IPS-20b (cell line): ENCODE results near the gene CIAO2B.
"Not testable (repeated sequence)": the region's sequence is repeated elsewhere in the genome, so short reads cannot be mapped to it uniquely, and the experiment has no call there.

Experiments
- H3K27ac ChIP-seq: one replicate; pipeline ENCODE4 v1.5.1; 2013; ENCODE audit warnings: low read length
- H3K27me3 ChIP-seq: 2 replicates; pipeline ENCODE4 v1.6.1; 2013; ENCODE audit warnings: mild to moderate bottlenecking, low read length, inconsistent platforms; ENCODE audit not compliant: insufficient read depth
- H3K36me3 ChIP-seq: 2 replicates; pipeline ENCODE4 v1.6.1; 2013; ENCODE audit warnings: low read depth, mild to moderate bottlenecking, inconsistent platforms, low read length, moderate library complexity; ENCODE audit not compliant: insufficient read depth
- H3K4me1 ChIP-seq: 2 replicates; pipeline ENCODE4 v1.6.1; 2013; ENCODE audit warnings: mild to moderate bottlenecking, control low read depth, inconsistent platforms, low read length, moderate library complexity; ENCODE audit not compliant: insufficient read depth
- H3K4me3 ChIP-seq: 2 replicates; pipeline ENCODE4 v1.5.1; 2013; ENCODE audit warnings: mild to moderate bottlenecking, low read length, inconsistent platforms
- H3K9ac ChIP-seq: 2 replicates; pipeline ENCODE4 v1.6.1; 2013; ENCODE audit warnings: low read depth, mild to moderate bottlenecking, inconsistent platforms, low read length, moderate library complexity
- H3K9me3 ChIP-seq: 2 replicates; pipeline ENCODE4 v1.6.1; 2013; ENCODE audit warnings: mild to moderate bottlenecking, low read depth, low read length, inconsistent platforms; ENCODE audit not compliant: insufficient read depth

CIAO2B gene

DNA sequence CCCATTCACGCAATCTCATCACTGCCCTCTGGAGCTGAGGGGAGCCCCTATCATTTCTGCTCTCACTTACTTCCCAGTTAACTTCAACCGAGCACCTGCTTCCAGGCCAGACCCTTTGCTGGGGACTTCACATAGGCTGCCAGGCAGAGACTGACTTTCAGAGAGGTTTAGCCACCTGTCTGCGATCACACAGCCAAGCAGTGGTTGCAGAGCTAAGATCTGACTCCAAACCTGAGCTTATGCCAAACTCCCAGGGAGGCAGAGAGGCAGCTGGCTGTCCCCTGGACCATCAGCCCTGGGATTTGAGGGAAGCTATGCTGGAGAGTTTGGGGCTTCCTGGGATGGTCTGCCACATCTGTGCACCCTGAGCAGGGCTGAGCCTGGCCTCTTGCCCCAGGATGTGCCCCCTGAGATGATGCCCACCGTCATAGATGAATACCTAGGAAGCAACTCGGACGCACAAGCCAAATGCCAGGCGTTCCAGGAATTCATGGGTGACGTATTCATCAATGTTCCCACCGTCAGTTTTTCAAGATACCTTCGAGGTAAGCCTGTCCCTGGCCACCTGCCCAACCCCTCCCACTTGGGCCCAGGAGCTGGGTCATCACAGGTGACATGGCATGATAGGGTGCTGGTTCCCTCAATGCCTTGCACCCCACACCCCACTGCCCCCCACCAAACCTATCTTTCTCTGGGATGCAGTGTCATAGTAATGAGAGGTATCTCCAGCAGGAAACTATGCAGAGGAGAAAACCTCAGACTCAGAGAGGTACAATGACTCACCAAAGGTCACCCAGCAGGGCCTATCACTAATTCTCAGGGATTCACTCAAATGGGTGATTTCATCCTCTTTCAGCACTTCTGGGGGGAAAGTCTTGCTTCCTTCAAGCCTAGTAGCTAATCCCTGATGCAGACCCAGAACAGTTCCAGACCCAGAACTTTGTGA is 36.8 kb upstream of the CIAO2B start:
- Histone ChIP-seq H3K9me3 (no peaks in the 10 kb centered on the region), H3K4me1 (no peaks in the 10 kb centered on the region), H3K27ac (no peak overlapping the region), H3K9ac (no peak overlapping the region), H3K4me3 (no peak overlapping the region), H3K36me3 (no peaks in the 10 kb centered on the region), H3K27me3 (no peaks in the 10 kb centered on the region; the same call in 1 of the 2 replicates)

DNA sequence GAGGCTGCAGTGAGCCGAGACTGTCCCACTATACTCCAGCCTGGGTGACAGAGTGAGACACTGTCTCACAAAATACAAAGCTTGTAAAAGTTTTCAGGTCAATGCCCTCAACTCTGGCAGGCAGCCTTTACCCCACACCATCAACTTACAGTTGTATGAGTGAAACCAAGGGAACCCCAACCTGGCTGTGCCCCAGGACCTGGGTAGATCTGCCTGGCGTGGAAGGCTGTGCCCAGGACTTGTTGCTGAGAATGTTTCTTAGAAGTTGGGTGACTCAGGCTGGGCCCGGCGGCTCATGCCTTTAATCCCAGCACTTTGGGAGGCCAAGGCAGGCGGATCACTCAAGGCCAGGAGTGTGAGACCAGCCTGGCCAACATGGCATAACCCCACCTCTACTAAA is 34.6 kb upstream of the CIAO2B start:
- no peaks in the 10 kb centered on the region for H3K4me1 ChIP-seq
- no peak overlapping the region for H3K4me3 ChIP-seq
- H3K27ac ChIP-seq, result no peak overlapping the region
- H3K9me3 ChIP-seq, result no peaks in the 10 kb centered on the region
- no peaks in the 10 kb centered on the region; the same call in 1 of the 2 replicates for H3K27me3 ChIP-seq
- no peaks in the 10 kb centered on the region for H3K36me3 ChIP-seq
- no peak overlapping the region for H3K9ac ChIP-seq

DNA sequence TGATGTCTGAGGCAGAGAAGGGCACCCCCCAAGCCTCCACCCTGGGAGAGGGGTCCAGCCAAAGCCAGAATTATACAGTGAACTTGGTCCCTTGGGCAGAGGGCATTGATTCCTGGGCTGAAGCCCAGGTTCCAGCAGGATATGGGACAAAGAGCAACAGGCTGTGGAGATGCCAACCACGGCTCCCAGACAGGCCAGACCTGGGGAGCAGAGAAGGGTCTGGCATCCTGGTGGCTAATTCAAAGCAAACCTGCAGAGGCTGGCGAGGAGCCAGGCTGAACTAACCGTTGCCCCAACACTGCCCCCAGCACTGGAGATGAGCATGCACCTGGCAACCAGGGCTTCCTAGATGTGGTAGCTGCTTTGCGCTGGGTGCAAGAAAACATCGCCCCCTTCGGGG is 29.8 kb upstream of the CIAO2B start:
- Histone ChIP-seq H3K36me3 (no peaks in the 10 kb centered on the region), H3K9me3 (no peaks in the 10 kb centered on the region), H3K27me3 (no peaks in the 10 kb centered on the region), H3K27ac (no peak overlapping the region), H3K4me3 (no peak overlapping the region), H3K4me1 (no peaks in the 10 kb centered on the region), H3K9ac (no peak overlapping the region)

DNA sequence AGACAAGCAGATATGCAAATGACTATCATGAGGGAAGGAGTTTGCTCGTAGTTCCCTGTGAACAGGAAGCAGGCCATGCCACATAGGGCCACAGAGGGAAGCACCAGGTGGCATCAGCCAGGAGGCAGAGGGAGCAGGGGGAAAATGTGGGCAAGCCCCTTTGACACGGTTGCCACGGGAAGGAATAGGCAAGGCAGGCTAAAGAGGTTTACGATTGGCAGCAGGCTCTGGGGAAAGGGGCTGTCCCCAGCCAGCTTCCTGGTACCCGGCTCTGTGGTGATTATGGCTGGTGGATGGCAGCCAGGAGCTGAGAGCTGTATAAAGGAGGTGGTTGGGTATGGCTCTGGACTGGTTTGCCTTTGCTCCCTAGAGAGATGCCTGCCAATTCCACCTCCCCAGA is 27.7 kb upstream of the CIAO2B start:
- Histone ChIP-seq H3K9me3 (no peaks in the 10 kb centered on the region), H3K27me3 (no peaks in the 10 kb centered on the region), H3K9ac (no peak overlapping the region), H3K36me3 (no peaks in the 10 kb centered on the region), H3K4me1 (no peaks in the 10 kb centered on the region), H3K27ac (no peak overlapping the region), H3K4me3 (no peak overlapping the region)

DNA sequence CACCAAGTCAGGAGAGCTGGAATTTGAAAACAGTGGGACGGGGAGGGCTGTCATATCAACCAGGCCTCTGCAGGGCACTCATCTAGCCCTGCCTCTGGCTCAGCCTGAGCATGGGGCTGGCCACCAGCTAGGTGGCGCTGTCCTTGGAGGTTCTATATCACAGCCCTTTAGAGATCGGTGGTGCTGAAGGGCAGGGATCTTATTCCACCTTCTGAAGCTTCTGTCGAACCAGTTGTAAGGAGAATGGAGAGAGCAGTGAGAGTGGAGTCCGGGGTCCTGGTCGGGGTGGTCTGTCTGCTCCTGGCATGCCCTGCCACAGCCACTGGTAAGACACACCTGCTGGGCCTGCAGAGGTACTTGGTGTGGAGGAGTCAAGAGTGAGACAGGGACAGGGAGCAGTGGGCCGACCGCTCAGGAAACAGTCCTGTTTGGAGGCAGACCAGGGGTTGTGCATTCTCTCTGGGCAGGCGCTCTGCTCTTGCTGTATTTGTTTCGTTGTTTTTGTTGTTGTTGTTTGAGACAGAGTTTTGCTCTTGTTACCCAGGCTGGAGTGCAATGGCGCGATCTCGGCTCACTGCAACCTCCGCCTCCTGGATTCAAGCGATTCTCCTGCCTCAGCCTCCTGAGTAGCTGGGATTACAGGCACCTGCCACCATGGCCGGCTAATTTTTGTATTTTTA is 27.0 kb upstream of the CIAO2B start, which contains the start of gene CES3:
Gene CES3 (plus strand): TSS at position 202 of the 680 bp plus-strand sequence. CDS start 42 bp downstream, at position 244.
- Histone ChIP-seq H3K4me1 (no peaks in the 10 kb centered on the region), H3K27ac (no peak within 1 kb of the TSS), H3K4me3 (peak within 1 kb of the TSS; percentile 61), H3K27me3 (no peaks in the 10 kb centered on the region), H3K36me3 (no peaks in the 10 kb centered on the region), H3K9ac (peak within 1 kb of the TSS; percentile 57; the same call in 1 of the 2 replicates), H3K9me3 (no peaks in the 10 kb centered on the region)

DNA sequence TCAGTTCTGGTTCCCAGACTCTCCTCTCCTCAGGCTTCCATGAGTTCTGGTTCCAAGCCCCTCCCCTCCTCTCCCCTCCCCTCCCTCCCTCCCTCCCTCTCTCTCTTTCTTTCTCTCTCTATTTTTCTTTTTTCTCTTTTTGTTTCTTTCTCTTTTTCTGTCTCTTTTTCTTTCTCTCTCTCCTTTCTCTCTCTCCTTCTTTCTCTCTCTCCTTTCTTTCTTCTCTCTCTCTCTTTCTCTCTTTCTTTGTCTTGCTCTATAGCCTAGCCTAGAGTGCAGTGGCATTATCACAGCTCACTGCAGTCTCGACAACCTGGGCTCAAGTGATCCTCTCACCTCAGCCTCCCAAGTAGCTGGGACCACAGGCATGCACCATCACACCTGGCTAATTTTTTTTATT is 26.1 kb upstream of the CIAO2B start:
- Histone ChIP-seq H3K36me3 (no peaks in the 10 kb centered on the region), H3K27me3 (no peaks in the 10 kb centered on the region), H3K4me3 (no peak overlapping the region), H3K27ac (no peak overlapping the region), H3K9me3 (no peaks in the 10 kb centered on the region), H3K4me1 (no peaks in the 10 kb centered on the region), H3K9ac (no peak overlapping the region)

DNA sequence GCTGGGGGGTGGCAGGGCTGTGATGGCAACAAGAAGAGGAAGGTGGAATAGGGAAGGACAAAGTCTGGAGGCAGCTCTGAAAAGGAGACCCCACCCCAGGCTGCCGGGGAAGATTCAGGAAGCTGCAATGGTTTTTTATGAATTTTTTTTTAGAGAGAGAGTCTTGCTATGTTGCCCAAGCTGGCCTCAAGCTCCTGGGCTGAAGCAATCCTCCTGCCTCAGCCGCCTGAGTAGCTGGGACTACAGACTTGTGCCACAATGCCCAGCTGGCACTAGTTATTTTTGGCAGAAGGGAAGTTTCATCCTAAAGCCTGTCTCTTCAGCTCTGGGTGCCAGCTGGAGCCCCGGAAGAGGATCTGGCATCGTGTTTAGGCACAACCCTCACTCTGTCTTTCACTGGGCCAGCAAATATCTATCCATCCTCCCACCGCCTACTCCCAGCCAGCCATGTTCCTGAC is 25.5 kb upstream of the CIAO2B start:
- Histone ChIP-seq H3K4me3 (no peak overlapping the region), H3K36me3 (no peaks in the 10 kb centered on the region), H3K27ac (no peak overlapping the region), H3K9ac (no peak overlapping the region), H3K27me3 (no peaks in the 10 kb centered on the region), H3K4me1 (no peaks in the 10 kb centered on the region), H3K9me3 (no peaks in the 10 kb centered on the region)

DNA sequence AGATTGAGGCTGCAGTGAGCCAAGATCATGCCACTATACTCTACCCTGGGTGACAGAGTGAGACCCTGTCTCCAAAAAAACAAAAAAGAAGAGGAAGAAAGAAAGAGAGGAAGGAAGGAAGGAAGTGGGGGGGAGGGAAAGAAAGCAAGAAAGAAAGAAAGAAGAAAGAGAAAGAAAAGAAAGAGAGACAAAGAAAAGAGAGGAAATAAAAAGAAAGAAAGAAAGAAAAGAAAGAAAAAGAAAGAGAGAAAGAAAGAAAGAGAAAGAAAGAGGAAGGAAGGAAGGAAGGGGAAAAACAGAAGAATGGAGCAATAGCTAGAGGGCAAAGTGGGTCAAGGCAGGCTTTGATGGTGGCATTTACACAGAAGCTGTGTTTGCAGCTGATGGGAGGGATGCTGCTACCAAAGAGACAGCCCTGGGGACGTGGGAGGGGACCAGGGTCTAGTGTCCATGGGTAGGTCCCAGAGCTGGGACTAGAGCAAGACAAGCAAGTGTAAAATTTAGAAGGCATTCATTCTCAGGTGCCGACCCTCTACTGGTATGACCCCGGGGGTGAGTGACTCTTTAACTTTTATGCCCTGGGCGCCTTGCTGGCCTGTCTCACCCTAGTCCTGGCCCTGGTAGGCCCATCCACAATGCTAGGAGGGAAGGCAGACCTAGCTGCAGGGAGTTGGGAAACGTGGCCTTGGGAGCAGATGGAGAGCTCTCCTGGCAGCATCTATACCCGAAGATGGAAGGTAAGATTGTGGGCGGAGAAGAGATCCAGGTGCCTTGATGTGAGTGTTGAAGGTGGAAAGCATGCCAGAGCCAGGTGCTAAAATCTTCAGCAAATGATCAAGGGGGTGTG is 24.9 kb upstream of the CIAO2B start:
- Histone ChIP-seq H3K27me3 (no peaks in the 10 kb centered on the region), H3K9me3 (no peaks in the 10 kb centered on the region), H3K36me3 (no peaks in the 10 kb centered on the region), H3K27ac (no peak overlapping the region), H3K4me1 (no peaks in the 10 kb centered on the region), H3K9ac (no peak overlapping the region), H3K4me3 (no peak overlapping the region)

DNA sequence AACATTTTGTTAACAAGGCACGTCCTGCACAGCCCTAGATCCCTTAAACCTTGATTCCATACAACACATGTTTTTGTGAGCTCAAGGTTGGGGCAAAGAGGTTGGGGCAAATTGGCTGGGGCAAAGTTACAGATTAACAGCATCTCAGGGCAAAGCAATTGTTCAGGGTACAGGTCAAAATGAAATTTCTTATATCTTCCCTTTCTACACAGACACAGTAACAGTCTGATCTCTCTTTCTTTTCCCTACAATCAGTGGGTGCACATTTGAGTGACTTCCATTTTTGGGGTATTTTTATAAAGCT is 21.9 kb upstream of the CIAO2B start:
- H3K9ac ChIP-seq, H3K4me3 ChIP-seq, H3K27me3 ChIP-seq, H3K9me3 ChIP-seq, H3K27ac ChIP-seq, H3K4me1 ChIP-seq, H3K36me3 ChIP-seq: not testable (repeated sequence)

DNA sequence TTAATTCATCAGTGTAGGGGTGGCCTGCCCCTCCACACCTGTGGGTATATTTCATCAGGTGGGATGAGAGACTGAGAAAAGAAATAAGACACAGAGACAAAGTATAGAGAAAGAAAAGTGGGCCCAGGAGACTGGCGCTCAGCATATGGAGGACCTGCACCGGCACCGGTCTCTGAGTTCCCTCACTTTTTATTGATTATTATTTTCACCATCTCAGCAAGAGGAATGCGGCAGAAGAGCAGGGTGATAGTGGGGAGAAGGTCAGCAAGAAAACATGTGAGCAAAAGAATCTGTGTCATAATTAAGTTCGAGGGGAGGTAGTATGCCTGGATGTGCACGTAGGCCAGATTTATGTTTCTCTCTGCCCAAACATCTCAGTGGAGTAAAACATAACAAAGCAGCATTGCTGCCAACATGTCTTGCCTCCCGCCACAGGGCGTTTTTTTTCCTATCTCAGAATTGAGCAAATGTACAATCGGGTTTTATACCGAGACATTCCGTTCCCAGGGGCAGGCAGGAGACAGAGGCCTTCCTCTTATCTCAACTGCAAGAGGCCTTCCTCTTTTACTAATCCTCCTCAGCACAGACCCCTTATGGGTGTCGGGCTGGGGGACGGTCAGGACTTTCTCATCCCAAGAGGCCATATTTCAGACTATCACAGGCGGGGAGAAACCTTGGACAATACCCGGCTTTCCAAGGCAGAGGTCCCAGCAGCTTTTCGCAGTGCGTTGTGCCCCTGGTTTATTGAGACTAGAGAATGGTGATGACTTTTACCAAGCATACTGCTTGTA is 21.4 kb upstream of the CIAO2B start:
- not testable (repeated sequence) for H3K36me3 ChIP-seq, H3K4me1 ChIP-seq, H3K27ac ChIP-seq, H3K9ac ChIP-seq, H3K9me3 ChIP-seq, H3K4me3 ChIP-seq
- H3K27me3 ChIP-seq, result peaks cover 14% of the 10 kb centered on the region

DNA sequence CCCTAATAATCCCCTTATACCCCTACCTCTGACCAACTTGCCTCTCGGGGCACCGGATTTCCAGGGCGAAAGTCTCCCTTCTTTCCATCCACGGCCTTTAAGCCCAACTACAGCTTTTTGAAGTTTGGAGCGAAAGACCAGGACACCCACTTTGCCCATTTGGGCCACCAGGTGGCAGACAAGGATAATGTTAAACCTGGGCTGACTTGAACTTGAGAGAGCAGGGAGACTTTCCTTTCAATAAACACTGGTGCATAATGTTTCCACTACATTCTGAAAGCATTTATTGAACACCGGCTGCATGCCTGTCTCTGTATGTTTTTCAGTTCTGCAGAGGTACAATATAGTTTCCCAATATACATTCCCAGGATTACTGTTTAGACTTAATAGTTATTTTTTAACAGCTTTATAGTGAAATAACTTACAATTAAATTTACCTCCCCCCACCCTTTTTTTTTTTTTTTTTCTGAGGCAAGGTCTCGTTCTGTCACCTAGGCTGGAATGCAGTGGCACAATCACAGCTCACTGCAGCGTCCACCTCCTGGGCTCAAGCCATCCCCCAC is 20.0 kb upstream of the CIAO2B start:
- Histone ChIP-seq H3K4me1 (no peaks in the 10 kb centered on the region), H3K9me3 (no peaks in the 10 kb centered on the region), H3K4me3 (no peak overlapping the region), H3K36me3 (no peaks in the 10 kb centered on the region), H3K27me3 (peaks cover 28% of the 10 kb centered on the region), H3K27ac (no peak overlapping the region), H3K9ac (no peak overlapping the region)
